OCI-LY7 (cell line): Measurements from ENCODE around the gene NUDCD3.

ENCODE experiments used
- EZH2phosphoT487 ChIP-seq: fragments of 200-600 bp; sonication (generic); IDR thresholded peaks from 2 replicates; pipeline ENCODE4 v1.6.1; 2018; ENCODE audit warnings: low read depth, borderline replicate concordance, mild to moderate bottlenecking, mixed run types, antibody characterized with exemption, low read length, moderate library complexity, mixed read lengths
- TF ChIP-seq, protein P1 (sequence below): fragments of 200-600 bp; sonication (generic); conservative IDR thresholded peaks from 2 replicates; pipeline ENCODE4 v1.5.1; 2014; ENCODE audit warnings: mild to moderate bottlenecking, antibody characterized with exemption, low read length, moderate library complexity, mixed read lengths

DNA sequence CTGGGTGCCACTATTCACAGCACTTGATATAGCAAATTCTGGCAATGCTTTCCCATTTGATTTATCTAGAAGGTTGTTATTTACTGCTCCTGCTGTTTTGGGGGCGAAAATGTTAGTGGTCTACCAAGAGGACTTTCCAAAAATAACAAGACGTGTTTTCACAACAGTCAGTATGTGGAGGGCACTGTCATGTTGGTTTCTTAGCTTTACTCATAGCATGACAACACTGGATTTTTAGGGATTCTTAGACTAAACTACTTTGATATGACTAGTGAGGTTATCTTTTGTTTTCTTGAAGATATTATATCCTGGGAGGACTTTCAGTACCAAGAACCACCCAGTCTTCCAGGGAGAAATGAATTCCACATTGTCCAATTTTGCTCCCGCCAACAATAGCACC, 49.4 kb downstream of the NUDCD3 start:
- TF ChIP-seq, protein P1, sequence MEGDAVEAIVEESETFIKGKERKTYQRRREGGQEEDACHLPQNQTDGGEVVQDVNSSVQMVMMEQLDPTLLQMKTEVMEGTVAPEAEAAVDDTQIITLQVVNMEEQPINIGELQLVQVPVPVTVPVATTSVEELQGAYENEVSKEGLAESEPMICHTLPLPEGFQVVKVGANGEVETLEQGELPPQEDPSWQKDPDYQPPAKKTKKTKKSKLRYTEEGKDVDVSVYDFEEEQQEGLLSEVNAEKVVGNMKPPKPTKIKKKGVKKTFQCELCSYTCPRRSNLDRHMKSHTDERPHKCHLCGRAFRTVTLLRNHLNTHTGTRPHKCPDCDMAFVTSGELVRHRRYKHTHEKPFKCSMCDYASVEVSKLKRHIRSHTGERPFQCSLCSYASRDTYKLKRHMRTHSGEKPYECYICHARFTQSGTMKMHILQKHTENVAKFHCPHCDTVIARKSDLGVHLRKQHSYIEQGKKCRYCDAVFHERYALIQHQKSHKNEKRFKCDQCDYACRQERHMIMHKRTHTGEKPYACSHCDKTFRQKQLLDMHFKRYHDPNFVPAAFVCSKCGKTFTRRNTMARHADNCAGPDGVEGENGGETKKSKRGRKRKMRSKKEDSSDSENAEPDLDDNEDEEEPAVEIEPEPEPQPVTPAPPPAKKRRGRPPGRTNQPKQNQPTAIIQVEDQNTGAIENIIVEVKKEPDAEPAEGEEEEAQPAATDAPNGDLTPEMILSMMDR = no peak
- no peak for TF ChIP-seq EZH2phosphoT487
